ENCODE results near the gene PIGU.

The PIGU gene

GRCh38 chr20:34574861-34575260 is 102.0 kb downstream of the PIGU start:
- DNase-seq = no peak

GRCh38 chr20:34574426-34574825 is 102.5 kb downstream of the PIGU start:
- DNase-seq = no peak

- DNase-seq = no peak
Observed at GRCh38 chr20:34573541-34574300, 103.2 kb downstream of the PIGU start.

GRCh38 chr20:34571753-34572152 is 105.1 kb downstream of the PIGU start:
- no peak for DNase-seq

GRCh38 chr20:34570859-34571306 is 106.0 kb downstream of the PIGU start:
- no peak for DNase-seq

GRCh38 chr20:34569598-34569997 is 107.3 kb downstream of the PIGU start:
- DNase-seq = no peak

GRCh38 chr20:34567892-34568865 is 108.7 kb downstream of the PIGU start:
- no peak for DNase-seq

- no peak for DNase-seq
Observed at GRCh38 chr20:34566978-34567891, 109.7 kb downstream of the PIGU start.

- DNase-seq = no peak
Observed at GRCh38 chr20:34564833-34565232, 112.1 kb downstream of the PIGU start.

- no peak for DNase-seq
Observed at GRCh38 chr20:34562641-34563040, 114.3 kb downstream of the PIGU start.

- no peak for DNase-seq
Observed at GRCh38 chr20:34561661-34562060, 115.2 kb downstream of the PIGU start.

- no peak for DNase-seq
Observed at GRCh38 chr20:34560614-34561013, 116.3 kb downstream of the PIGU start.

GRCh38 chr20:34560141-34560523 is 116.8 kb downstream of the PIGU start:
- no peak for DNase-seq

GRCh38 chr20:34559311-34560140 is 117.4 kb downstream of the PIGU start:
- no peak for DNase-seq

GRCh38 chr20:34558320-34559218 is 118.3 kb downstream of the PIGU start, which contains the start of gene MAP1LC3A:
TSS of gene MAP1LC3A (plus strand) at chr20:34558718. CDS start at chr20:34558869, 151 bp downstream.
- peak; percentile 83 for DNase-seq

GRCh38 chr20:34557936-34558319 is 119.0 kb downstream of the PIGU start:
- no peak for DNase-seq

- DNase-seq = no peak
Observed at GRCh38 chr20:34553366-34553867, 123.5 kb downstream of the PIGU start.

GRCh38 chr20:34552569-34552968 is 124.3 kb downstream of the PIGU start:
- DNase-seq = no peak

GRCh38 chr20:34549929-34550305 is 127.0 kb downstream of the PIGU start:
- no peak for DNase-seq

GRCh38 chr20:34549291-34549928 is 127.5 kb downstream of the PIGU start:
- DNase-seq = no peak

Measured in NCI-H2107 (cell line).